ENCODE data around the gene NPIPA8. TPM values are rescaled to one million over a fixed set of nuclear protein-coding genes. Genes with fewer than 3 reads are reported as not detected.

Gene NPIPA8
- total RNA-seq, 1 donor from 2014 or later, result 0.56 TPM

Small RNA genes lying within 50 kb of the gene (microRNA-seq; reads per million reads assigned to microRNA genes)
- gene MIR6511A4 (ENCODE audit: unreplicated experiment), result not detected
- not detected for gene MIR6770-3 (ENCODE audit: unreplicated experiment)

Other genes starting within 250 kb of the NPIPA8 start
- gene NOMO2, start 225.4 kb upstream of the NPIPA8 start, total RNA-seq, result 142 and 143 TPM in 2 replicates

All from osteocyte (in vitro differentiated cells).